Measurements from ENCODE around the gene CSTPP1. TPM values are rescaled to one million over a fixed set of nuclear protein-coding genes. Genes with fewer than 3 reads are reported as not detected.

Gene CSTPP1
- total RNA-seq, 4 donors from 2014 or later: 4.3 to 8.1 (median 6.4) TPM

- intact Hi-C loops (cut with DNase I; ENCODE audit: low total_unique reads): no loop called here
- H3K4me3 ChIP-seq: no peak overlapping the region
- DNase-seq (no peak), ATAC-seq (no peak)
- in situ Hi-C loops (cut with MboI; ENCODE audit: low sequenced_read_pairs in 4 of 4): no loop called here
- H3K36me3 ChIP-seq: no peaks in the 10 kb centered on the region
- TF ChIP-seq CTCF (IDR thresholded peaks at IDR 0.05 in 4 of 5, conservative IDR thresholded peaks at IDR 0.05 in 1 of 5) (no peak), POLR2A (IDR thresholded peaks at IDR 0.05) (no peak)
- H3K27ac ChIP-seq: no peak overlapping the region
- no peaks in the 10 kb centered on the region for H3K4me1 ChIP-seq
- H3K9me3 ChIP-seq: no peaks in the 10 kb centered on the region
- H3K27me3 ChIP-seq: no peaks in the 10 kb centered on the region
Measured at GRCh38 chr11:46976182-46976854, 39.8 kb downstream of the CSTPP1 start.

GRCh38 chr11:46977038-46977813 is 40.7 kb downstream of the CSTPP1 start:
- Histone ChIP-seq H3K27ac (no peak overlapping the region), H3K4me3 (no peak overlapping the region), H3K4me1 (no peaks in the 10 kb centered on the region), H3K36me3 (no peaks in the 10 kb centered on the region), H3K27me3 (no peaks in the 10 kb centered on the region), H3K9me3 (no peaks in the 10 kb centered on the region)
- intact Hi-C loops (cut with DNase I; ENCODE audit: low total_unique reads): no loop called here
- no peak for TF ChIP-seq CTCF (IDR thresholded peaks at IDR 0.05 in 4 of 5, conservative IDR thresholded peaks at IDR 0.05 in 1 of 5)
- TF ChIP-seq POLR2A (IDR thresholded peaks at IDR 0.05): no peak
- no peak for ATAC-seq
- DNase-seq: no peak
- in situ Hi-C loops (cut with MboI; ENCODE audit: low sequenced_read_pairs in 4 of 4): no loop called here

GRCh38 chr11:46978005-46978491 is 41.5 kb downstream of the CSTPP1 start:
- no peaks in the 10 kb centered on the region for H3K4me1 ChIP-seq
- H3K27me3 ChIP-seq: no peaks in the 10 kb centered on the region
- DNase-seq (no peak), ATAC-seq (no peak)
- no peaks in the 10 kb centered on the region for H3K9me3 ChIP-seq
- in situ Hi-C loops (cut with MboI; ENCODE audit: low sequenced_read_pairs in 4 of 4): no loop called here
- no peak overlapping the region for H3K27ac ChIP-seq
- H3K36me3 ChIP-seq: no peaks in the 10 kb centered on the region
- no peak overlapping the region for H3K4me3 ChIP-seq
- no peak for TF ChIP-seq POLR2A (IDR thresholded peaks at IDR 0.05)
- no peak for TF ChIP-seq CTCF (IDR thresholded peaks at IDR 0.05 in 4 of 5, conservative IDR thresholded peaks at IDR 0.05 in 1 of 5)
- intact Hi-C loops (cut with DNase I; ENCODE audit: low total_unique reads): no loop called here

DNA sequence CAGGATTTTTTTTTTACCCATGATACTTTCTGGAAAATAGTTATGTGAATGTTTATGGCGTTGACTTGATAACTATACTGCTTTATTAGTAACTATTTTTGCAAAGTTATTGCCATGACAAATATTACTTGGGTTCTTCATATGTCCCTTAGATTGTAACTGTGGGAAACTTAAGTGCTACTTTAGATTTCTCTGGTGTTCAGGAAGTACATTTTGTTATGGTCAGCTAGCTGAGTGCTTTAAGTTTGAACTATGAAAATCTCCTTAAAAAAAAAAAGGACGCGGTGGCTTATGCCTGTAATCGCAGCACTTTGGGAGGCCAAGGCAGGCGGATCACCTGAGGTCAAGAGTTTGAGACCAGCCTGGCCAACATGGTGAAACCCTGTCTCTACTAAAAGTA is 42.8 kb downstream of the CSTPP1 start:
- Histone ChIP-seq H3K27ac (no peak overlapping the region), H3K36me3 (no peaks in the 10 kb centered on the region), H3K9me3 (no peaks in the 10 kb centered on the region), H3K27me3 (no peaks in the 10 kb centered on the region), H3K4me3 (no peak overlapping the region), H3K4me1 (no peaks in the 10 kb centered on the region)
- in situ Hi-C loops (cut with MboI; ENCODE audit: low sequenced_read_pairs in 4 of 4): no loop called here
- intact Hi-C loops (cut with DNase I; ENCODE audit: low total_unique reads): no loop called here
- TF ChIP-seq POLR2A (IDR thresholded peaks at IDR 0.05): no peak
- no peak for TF ChIP-seq CTCF (IDR thresholded peaks at IDR 0.05 in 4 of 5, conservative IDR thresholded peaks at IDR 0.05 in 1 of 5)
- ATAC-seq (no peak), DNase-seq (no peak)

Data from gastrocnemius medialis (tissue), 4 donors.